ENCODE measurements around the gene TAS2R42.
A peak's percentile ranks its signal among the peaks of the same experiment; 100 is the strongest.

The TAS2R42 gene, protein sequence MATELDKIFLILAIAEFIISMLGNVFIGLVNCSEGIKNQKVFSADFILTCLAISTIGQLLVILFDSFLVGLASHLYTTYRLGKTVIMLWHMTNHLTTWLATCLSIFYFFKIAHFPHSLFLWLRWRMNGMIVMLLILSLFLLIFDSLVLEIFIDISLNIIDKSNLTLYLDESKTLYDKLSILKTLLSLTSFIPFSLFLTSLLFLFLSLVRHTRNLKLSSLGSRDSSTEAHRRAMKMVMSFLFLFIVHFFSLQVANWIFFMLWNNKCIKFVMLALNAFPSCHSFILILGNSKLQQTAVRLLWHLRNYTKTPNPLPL

DNA sequence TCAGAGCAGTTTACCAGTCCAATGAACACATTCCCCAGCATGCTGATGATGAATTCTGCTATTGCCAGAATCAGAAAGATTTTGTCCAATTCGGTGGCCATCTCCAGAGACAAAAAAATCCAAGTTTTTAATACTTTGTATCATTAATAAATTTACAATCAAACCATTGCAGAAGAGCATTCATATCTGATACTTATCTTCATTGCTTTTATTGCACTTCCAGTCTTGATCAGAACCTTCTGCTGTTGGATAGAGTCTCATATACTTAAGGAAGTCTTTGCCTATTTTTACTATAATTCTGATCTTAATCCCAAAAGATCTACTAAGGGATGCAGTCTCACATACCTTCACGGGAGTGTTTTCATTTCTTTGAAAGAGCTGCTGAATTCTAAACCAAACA lies at the start of gene TAS2R42:
TAS2R42 (minus strand) TSS at position 101 of the 400 bp plus-strand sequence; CDS start at position 101, 0 bp downstream.
- DNase-seq (ENCODE audit: low read depth) = no peak

DNA sequence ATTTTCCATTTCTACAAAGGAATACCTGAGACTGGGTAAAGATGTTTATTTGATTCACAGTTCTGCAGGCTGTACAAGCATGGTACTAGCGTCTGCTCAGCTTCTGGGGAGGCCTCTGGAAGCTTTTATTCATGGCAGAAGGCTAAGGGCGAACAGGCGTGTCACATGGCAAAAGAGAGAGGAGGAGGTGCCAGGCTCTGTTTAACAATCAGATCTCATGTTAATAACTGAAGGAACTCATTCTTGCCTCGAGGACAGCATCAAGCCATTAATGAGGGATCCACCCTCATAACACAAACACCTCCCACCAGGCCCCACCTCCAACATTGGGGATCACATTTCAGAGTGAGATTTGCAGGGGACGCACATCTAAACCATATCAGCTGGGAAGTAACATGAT lies 46.8 kb upstream of the TAS2R42 start:
- no peak for DNase-seq (ENCODE audit: low read depth)

DNA sequence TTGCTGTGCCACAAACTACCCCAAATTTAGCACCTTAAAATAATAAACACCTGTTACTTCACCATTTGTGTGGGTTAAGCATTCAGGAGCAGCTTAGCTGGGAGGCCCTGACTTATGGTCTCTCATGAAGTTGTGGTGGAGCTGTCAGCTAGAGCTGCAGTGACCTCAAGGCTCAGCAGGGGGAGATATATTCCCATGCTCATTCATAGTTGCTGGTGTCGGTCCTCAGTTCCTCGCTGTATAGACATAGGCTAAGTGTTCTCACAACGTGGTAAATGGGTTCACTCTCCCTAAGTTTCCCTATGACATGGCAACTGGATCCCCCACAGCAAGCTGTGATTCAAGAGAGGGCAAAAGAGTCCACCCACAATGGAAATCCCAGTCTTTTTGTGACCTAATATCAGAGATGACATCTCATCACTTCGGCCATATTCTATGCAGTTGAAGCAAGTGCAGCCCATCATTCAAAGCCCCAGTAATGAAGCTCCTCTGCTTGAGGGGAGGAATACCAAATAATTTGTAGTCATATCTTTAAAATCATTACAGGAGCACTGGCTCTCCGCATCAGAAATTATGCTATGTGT lies 41.7 kb upstream of the TAS2R42 start:
- DNase-seq (ENCODE audit: low read depth) = no peak

DNA sequence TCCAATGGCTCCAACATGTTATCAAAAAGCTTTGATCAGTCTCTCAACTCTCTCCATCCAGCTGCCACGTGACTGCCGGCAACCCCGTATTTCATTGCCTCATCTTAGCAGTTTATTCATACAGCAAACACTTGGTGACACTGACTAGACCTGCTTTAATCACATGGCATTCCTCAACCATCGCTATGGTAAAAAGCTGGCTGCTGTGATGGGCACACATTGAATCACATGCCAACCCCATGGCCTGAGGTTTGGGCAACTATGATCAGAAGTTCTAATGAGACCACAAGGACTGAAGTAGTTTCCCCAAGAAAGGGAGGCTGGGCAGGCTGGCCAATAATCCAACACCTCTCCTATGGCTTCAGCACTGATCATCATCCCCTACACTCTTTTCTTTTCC lies 40.6 kb upstream of the TAS2R42 start:
- no peak for DNase-seq (ENCODE audit: low read depth)

DNA sequence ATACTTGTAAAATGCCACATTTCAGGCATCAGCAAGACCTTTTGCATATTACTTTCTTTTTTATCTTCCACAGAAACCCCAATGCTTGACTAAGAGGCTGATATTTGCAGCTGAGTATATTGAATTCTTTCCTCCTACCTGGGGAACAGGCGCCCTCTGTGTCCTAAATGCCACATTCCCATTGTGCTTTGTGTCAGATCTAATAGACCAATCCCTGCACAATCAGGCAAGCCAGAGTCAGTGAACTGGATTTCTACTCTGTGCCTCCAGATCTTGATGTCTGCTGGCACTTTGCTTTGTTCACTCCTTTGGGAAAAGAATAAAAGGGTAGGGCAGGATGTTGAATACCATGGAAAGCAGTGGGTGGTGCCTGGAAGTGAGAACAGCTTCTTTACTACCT lies 22.4 kb upstream of the TAS2R42 start:
- DNase-seq (ENCODE audit: low read depth) = no peak

DNA sequence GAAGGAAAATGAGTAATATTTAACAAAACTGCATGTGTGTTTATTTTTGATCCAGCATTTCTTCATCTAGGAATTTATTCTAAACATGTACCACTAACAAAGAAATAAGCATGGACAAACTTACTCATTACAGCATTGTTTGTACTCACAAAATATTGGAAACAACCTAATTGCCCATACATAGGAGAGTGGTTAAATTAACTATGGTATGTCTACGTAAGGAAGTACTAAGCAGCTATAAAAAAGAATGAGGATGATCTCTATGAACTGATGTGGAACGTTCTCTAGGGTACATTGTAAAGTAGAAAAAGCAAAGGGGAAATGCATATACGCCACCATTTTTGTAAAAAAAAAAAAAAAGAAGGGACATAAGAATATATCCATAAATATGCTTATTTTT lies 17.4 kb upstream of the TAS2R42 start:
- DNase-seq (ENCODE audit: low read depth) = no peak

DNA sequence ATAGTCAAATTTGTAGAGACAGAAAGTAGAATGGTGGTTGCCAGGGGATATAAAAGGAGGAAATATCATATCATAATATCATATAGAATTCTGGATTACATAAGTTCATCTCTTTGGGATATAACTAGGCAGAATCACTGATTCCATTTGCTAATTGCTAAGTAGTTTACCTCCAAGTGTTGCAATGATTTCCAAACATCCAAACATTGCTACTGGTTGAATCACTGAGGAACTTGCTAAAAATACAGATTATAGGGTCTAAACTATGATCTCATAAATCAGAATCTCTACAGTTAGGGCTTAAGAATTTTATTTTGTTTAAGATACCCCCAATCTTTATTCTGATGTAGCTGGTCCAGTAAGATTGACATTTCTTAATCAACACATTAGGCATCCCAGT lies 16.1 kb upstream of the TAS2R42 start:
- DNase-seq (ENCODE audit: low read depth) = no peak

DNA sequence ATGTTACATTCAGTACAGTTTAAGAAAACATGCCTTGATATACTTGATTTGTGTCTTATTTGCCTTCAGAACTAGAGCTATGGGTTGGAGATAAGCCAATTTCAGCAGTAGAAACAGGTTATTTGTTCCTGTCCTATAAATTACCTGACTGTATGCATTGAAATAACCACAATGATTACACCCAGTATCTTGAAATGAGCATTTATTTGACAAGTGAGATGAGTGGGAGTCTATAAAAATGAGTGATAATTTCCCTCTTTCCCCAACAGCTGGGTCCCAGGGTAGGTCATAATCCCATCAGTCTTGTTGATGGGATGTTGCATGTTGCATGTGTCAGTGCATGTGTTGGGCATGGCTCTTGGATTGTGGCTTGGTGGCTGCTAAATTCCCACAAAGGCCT lies 3.7 kb downstream of the TAS2R42 start:
- no peak for DNase-seq (ENCODE audit: low read depth)

DNA sequence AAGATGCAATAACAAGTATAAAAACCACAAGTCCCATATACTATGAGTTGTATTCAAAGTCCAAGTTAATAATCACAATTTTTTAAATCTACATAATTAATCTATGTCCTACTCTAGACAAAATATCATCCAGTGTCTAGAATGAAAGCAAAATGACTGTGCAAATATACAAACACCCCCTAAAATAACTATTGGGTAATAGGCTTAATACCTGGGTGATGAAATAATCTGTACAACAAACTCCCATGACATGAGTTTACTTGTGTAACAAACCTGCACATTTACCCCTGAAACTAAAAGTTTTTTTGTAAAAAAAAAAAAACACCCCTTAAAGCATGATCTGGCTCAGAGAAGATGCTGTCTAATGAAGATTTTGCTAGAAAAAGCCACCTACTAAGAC lies 4.2 kb downstream of the TAS2R42 start:
- DNase-seq (ENCODE audit: low read depth) = no peak

DNA sequence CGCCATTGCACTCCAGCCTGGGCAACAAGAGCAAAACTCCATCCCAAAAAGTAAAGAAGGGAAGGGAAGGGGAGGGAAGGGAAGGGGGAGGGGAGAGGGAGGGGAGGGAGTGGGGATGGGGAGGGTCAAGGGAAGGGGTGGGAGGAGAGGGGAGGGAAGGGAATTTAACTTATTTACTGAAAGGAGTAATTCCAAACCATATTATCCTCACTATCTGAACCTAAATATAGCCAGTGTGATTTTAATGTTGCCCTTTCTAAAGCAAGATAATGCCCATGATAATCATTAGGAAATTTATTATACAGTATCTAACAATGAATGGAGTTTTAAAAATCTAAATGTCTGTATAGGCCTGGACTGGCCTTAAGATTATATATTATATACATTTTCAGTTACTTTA lies 8.5 kb downstream of the TAS2R42 start:
- DNase-seq (ENCODE audit: low read depth) = no peak

DNA sequence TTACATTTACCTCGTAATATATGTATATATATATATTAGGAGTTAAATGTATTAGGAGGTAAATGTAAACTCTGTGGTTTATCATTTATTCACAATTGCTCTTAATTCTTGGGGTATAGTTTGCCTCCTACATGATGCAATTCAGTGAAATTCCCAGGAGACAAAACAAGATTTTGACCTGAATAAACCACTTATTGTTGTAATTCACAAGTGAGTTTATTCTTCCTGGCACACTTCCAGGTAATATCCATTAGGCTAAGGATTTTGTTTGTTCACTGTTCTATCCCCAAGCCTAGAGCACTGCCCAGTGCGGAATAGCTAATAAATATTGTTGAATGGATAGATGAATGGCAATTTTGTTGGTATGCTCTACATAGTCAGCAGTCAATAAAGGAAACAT lies 12.7 kb downstream of the TAS2R42 start:
- DNase-seq (ENCODE audit: low read depth) = no peak

DNA sequence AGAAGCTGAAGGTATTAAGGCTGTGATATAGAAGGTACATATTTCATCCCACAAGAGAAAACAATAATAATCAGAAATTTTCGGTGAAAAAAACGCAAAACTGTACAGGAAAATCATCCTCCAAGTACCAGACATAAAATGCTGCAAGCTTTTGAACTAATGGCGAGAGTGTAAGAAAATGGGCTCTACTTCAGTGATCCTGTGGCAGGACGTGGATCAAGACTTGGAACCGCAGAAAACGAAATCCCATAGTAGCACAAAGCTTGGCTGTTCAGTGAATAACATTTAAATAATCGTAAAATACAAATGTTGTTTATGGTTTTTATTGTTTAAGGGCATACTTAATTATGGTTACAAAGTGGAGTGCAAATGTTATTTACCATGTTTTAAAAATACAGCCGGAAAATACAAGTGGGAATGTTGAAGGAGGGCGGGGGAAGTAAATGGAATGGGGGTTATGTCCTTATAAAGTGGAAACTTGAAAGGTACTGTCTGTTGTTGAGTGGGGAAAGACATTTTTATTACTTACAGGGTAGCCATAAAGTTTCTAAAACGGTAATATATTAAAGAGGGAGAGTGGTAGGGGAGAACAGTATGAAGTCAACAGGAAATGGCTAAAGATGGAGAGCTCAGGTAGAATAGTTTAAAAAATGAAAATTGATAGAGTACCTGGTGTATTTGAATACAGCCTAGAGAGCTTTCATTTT lies 14.6 kb downstream of the TAS2R42 start:
- no peak for DNase-seq (ENCODE audit: low read depth)

DNA sequence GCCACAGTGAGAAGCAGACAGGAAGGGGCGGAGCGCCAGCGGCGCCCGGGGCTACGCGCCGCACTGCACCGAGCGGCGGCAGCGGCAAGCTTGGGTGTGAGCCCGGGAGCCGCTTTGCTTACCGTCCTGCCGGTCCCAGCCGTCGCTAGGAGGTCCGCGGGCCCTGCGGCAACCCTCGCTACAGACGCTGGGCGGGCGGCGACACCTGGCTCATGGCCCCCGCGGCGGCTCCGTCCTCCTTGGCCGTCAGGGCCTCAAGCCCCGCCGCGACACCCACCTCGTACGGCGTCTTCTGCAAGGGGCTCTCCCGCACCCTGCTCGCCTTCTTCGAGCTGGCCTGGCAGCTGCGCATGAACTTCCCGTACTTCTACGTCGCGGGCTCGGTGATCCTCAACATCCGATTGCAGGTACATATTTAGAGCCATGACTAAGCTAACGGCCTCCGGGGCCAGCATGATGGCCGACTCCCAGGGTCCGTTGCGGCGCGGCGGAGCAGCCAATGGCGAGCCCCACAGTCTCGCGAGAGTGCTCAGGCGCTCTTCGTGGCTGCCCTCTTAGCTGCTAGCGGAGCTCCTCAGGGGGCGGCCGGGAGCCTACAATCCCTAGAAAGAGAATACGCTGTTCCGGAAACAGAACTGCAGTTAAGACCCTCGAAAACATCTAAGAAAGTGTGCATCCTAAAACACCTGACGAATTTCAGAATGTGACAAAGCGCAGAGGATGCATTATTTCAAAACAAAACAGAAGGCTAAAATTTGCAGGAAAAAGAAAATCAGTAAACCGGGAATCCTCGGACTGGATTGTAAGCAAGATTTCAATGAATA lies 15.4 kb downstream of the TAS2R42 start, which contains the start of gene SMIM10L1:
SMIM10L1 (plus strand) TSS at position 50 of the 824 bp plus-strand sequence; CDS start at position 213, 163 bp downstream.
- DNase-seq (ENCODE audit: low read depth) = peak; percentile 79

DNA sequence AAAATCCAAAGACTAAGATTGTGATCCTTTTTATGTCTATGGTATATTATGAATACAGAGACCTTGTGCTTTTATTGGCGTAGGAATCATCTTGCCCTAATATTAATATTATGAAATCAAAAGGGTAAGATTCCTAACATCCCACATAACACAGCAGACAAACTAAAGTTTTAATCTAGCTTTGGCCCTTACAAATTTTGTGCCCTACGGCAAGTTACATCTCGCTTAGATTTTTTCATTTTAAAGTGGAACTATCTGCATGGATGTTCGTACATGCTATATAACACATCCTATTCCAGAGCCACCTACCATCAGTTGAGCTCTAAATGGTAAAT lies 16.0 kb downstream of the TAS2R42 start:
- DNase-seq (ENCODE audit: low read depth) = no peak

DNA sequence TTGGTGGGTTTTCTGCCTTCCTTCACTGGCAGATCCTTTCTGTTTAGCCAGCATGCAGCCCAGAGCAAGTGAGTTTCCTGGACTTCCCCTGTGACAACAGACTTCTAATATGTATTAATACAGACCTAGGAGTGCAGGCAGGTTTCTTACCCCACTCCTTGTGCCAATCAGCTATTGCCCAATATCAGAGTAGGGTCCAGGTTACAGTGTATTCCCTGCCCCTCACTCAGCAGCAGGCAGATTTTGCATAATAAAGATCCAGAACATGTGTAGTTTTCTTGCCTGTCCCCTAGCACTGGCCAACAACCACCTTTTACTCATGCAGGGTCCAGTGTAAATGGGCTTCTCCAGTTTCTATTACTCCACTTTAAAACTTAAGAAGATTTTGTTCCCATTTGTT lies 20.4 kb downstream of the TAS2R42 start:
- no peak for DNase-seq (ENCODE audit: low read depth)

DNA sequence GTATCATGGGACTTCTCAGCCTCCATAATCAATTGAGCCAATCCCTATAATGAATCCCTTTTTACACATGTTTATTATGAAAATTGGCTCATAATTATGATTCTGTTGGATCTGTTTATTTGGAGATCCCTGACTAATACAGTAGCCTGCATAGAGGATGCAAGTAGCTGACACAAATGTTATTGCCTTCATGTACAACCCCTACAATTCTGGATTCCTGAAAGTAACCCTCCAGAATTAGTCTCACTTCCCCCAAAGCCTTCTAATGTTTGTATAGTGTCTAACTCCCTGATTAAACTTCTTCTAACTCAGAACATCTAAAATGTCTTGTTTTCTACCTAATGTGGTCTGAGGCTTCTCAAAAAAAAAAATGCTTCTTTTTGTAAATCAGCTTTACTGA lies 22.4 kb downstream of the TAS2R42 start:
- DNase-seq (ENCODE audit: low read depth) = no peak

DNA sequence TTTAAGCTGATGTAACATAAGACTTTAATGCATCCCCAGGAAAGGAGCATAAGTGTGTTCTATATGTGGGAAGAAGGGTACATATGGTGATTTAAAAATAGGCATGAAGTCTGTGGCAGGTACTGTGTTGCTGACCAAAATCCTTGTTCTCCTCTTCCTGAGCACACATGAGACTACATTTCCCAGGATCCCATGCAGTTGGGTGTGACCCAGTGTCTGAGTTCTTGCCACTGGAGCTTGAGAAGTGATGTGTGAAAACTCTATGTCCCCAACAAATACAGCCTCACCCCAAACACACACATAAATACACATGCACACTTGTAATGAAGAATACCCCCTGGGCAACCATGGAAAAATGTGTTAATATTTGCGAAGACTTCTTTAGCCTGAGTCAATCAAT lies 24.2 kb downstream of the TAS2R42 start:
- DNase-seq (ENCODE audit: low read depth) = no peak

DNA sequence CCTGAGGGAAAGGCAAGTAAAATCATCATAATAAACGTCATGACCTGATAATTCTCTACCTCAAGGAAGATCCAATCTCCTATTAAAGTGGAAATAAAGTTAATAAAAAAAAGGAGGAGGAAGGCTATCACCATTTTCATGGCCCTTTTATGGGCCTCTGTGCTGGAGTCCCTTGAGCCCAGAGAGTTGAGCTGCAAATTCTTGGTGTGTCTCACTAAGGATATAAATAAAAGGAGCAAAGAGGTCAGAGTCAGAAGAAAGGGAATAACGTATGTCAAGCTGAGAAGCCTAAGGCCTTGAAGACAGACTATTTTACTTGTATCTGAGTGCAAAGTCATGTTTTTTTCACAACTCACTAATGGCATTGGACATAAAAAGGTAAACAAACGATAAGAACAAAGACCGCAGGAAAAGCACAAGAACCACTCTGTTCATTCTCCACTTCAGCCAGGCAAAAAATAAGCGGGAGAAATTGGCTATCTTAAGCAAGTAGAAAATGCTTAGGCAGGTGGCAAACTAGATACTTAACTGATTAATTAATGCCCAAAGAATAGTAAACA lies 27.8 kb downstream of the TAS2R42 start:
- no peak for DNase-seq (ENCODE audit: low read depth)

DNA sequence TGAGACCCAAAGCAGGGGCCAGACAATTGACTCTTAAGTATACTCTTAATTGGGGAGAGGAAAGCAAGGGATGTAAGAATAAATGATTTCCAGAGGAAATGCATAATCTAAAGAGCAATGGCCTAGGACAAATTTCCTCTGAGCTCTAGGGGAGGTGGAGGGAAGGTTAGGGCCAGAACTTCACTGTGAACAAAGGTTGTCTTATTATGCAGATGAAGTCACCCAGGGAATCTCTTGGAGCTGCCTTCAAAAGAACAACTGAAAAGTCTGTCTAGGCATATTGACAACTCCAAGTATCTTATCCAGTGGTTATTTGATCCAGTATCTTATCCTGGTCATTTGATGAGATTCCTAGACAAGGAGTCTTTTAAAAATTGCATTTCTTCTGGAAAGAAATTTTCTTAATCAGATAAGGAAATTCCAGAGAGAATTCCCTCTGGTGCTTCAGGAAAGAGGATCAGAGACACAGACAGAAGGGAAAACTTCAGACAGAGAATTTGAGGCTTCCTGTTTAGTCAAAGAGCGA lies 32.3 kb downstream of the TAS2R42 start:
- no peak for DNase-seq (ENCODE audit: low read depth)

DNA sequence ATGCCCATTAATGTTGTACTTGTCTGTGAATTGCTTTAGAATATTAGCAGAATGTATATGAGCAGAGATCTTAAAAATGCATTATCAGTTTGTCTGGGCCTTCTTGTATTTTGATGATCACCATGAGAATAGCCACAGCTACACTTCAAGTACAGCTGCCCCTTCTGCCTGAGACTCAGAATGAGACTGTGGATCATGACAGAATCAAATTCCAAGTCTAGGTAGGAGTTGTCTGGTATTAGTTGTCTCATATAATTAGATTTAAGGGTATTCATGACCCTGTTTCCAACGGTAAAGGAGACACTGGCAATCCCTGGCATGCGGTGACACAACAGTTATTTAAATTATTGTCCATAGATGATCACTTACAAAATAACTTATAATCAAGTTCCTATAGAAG lies 34.0 kb downstream of the TAS2R42 start:
- no peak for DNase-seq (ENCODE audit: low read depth)

DNA sequence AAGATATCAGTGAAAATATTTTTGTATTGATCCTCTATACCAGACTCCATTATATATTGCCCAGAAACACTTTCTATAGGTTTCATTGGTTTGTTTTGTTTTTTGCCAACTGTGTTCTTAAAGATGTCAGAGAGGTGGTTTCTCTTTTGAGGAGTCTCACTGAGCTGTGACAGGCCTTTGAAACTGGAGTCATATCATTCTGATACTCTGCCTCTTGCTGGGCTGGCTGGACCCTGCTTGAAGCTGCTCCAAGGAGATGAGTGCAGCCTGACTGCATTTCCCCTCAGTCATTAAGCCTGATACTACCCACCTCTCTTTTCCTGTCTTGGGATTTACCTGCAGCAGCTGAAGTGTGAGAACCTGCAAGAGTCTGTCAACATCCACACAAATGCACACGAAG lies 35.9 kb downstream of the TAS2R42 start:
- DNase-seq (ENCODE audit: low read depth) = no peak

DNA sequence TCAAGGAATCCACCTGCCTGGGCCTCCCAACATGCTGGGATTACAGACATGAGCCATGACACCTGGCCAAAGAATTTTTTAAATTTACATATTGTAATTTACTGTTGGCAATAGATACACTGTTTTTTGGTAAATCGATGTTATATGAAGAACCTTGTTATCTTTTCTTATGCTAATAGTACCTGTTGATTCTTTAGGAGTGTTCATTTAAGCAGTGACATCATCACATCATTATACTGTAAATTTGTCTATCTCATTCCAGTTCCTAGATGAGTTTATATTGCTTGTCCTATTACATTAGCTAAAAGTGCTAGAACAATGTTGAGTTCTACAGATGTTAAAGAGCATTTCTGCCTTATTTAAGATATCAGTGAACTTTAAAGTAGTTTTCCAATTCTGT lies 39.3 kb downstream of the TAS2R42 start:
- DNase-seq (ENCODE audit: low read depth) = no peak

Data from activated T-helper 1 cell treated with Interleukin-2 at 50 U/mL for 16 hours (primary cell).